K562 (cell line): ENCODE measurements around the gene ATP1A2. TPM values are rescaled to one million over a fixed set of nuclear protein-coding genes. Genes with fewer than 3 reads are reported as not detected.

Experiments
- ATAC-seq: fragments of 200-7000 bp; cut with Tn5 transposase; 3 replicates; pipeline ENCODE4 v1.9.1; 2020; ENCODE audit warnings: moderate library complexity
- BruUV-seq: library from RNA; stranded (reverse); fragments of 400-500 nt; replicated peaks from 2 replicates; lab custom pipeline; 2021; lab: Mats Ljungman, UMichigan
- CTCF ChIA-PET: fragments of 300-600 bp; formaldehyde crosslinking; extraction: SDS; loops from one replicate; lab custom pipeline; 2021; ENCODE audit warnings: low intra/inter-chr PET ratio; lab: Yijun Ruan, JAX
- POLR2A ChIA-PET: fragments of 300-600, 350-650 bp; sonication (Branson Sonifier 250); formaldehyde crosslinking; extraction: SDS; loops from one replicate; lab custom pipeline; 2021; ENCODE audit warnings: antibody characterized with exemption, inconsistent platforms; lab: Yijun Ruan, JAX
- DNase-seq, 4 experiments: peaks; one replicate each; pipeline versions ENCODE4 v3.0.0 to v3.0.0-alpha.2; 2011 to 2018; ENCODE audit warnings: low spot score in 3 of 4, mixed read lengths in 3 of 4; ENCODE audit errors: extremely low read depth in 1 of 4
- FAIRE-seq: peaks from 2 replicates; lab custom pipeline; 2011; peaks lifted over from hg19 to GRCh38; lab: Jason Lieb, UNC
- H2AFZ ChIP-seq: 2 replicates; pipeline ENCODE4 v1.6.0; 2011; ENCODE audit warnings: low read depth, low read length, control low read depth, inconsistent platforms
- H3K27ac ChIP-seq: fragments of 200-600 bp; 3 replicates; pipeline ENCODE4 v1.8.0; 2011; ENCODE audit warnings: low read depth, mild to moderate bottlenecking, control low read depth, inconsistent platforms, low read length, moderate library complexity, mixed read lengths; ENCODE audit errors: extremely low read depth
- H3K27me3 ChIP-seq, 2 experiments: fragments of 300-600 bp in 1 of 2; 2 replicates in 1 of 2; 3 replicates in 1 of 2; pipeline versions ENCODE4 v1.6.0 to v1.8.0; 2011; ENCODE audit warnings: inconsistent platforms in 2 of 2, low read length in 2 of 2, mild to moderate bottlenecking in 1 of 2, mixed read lengths in 1 of 2, moderate library complexity in 1 of 2; ENCODE audit not compliant: control insufficient read depth in 2 of 2, insufficient read depth in 2 of 2
- H3K36me3 ChIP-seq: fragments of 300-600 bp; 3 replicates; pipeline ENCODE4 v1.8.0; 2011; ENCODE audit warnings: mild to moderate bottlenecking, low read length, inconsistent platforms; ENCODE audit not compliant: control insufficient read depth, insufficient read depth
- H3K4me1 ChIP-seq, 2 experiments: fragments of 200-600 bp in 1 of 2; replicated peaks in 1 of 2; 2 replicates in 1 of 2; 3 replicates in 1 of 2; pipeline versions ENCODE4 v1.5.1 to v1.8.0; 2011; ENCODE audit warnings: inconsistent platforms in 2 of 2, low read length in 2 of 2, mild to moderate bottlenecking in 1 of 2, mixed read lengths in 1 of 2, moderate library complexity in 1 of 2; ENCODE audit not compliant: control insufficient read depth in 2 of 2, insufficient read depth in 2 of 2
- H3K4me2 ChIP-seq: 2 replicates; pipeline ENCODE4 v1.6.1; 2011; ENCODE audit warnings: low read length, control low read depth, inconsistent platforms, mixed read lengths; ENCODE audit not compliant: insufficient read depth
- H3K4me3 ChIP-seq: fragments of 200-600 bp; sonication (generic), shearing (Covaris generic); 2 replicates; pipeline ENCODE4 v1.5.1; 2016; ENCODE audit warnings: control low read depth, inconsistent platforms
- H3K79me2 ChIP-seq: fragments of 200-600 bp; 3 replicates; pipeline ENCODE4 v1.8.0; 2011; ENCODE audit warnings: low read length, inconsistent platforms; ENCODE audit not compliant: control insufficient read depth, insufficient read depth
- H3K9ac ChIP-seq, 2 experiments: 2 replicates each; pipeline versions ENCODE4 v1.6.0 to v1.6.1; 2011; ENCODE audit warnings: low read depth in 2 of 2, low read length in 2 of 2, control low read depth in 1 of 2, inconsistent platforms in 1 of 2, mild to moderate bottlenecking in 1 of 2, mixed read lengths in 1 of 2; ENCODE audit not compliant: insufficient read depth in 1 of 2
- H3K9me1 ChIP-seq: one replicate; pipeline ENCODE4 v1.6.0; 2011; ENCODE audit warnings: inconsistent platforms, mild to moderate bottlenecking, low read length, moderate library complexity; ENCODE audit not compliant: control insufficient read depth, insufficient read depth
- H3K9me3 ChIP-seq: replicated peaks from 2 replicates; pipeline ENCODE4 v1.5.1; 2011; ENCODE audit warnings: low read depth, low read length, inconsistent platforms; ENCODE audit not compliant: control insufficient read depth, insufficient read depth
- H4K20me1 ChIP-seq: replicated peaks from 2 replicates; pipeline ENCODE4 v1.6.1; 2011; ENCODE audit warnings: low read length, inconsistent platforms, mixed read lengths; ENCODE audit not compliant: control insufficient read depth, insufficient read depth
- DDX20 ChIP-seq: fragments of 450-650 bp; IDR thresholded peaks from 2 replicates; pipeline ENCODE4 v1.6.1; 2016; ENCODE audit warnings: missing genetic modification characterization, low read depth, mild to moderate bottlenecking, missing compliant biosample characterization, moderate library complexity
- DMBX1 ChIP-seq: fragments of 250-450 bp; sonication (Bioruptor Pico); IDR thresholded peaks from 2 replicates; pipeline ENCODE4 v1.8.0; 2022; ENCODE audit warnings: inconsistent platforms, mild to moderate bottlenecking, moderate library complexity, borderline replicate concordance
- HNRNPLL ChIP-seq: fragments of 200-400 bp; formaldehyde crosslinking; IDR thresholded peaks from 2 replicates; pipeline ENCODE4 v1.6.1; 2017; ENCODE audit warnings: low read length, low read depth, mild to moderate bottlenecking; ENCODE audit not compliant: poor library complexity, severe bottlenecking
- NCOA6 ChIP-seq: fragments of 450-650 bp; IDR thresholded peaks from 2 replicates; pipeline ENCODE4 v1.6.1; 2017; ENCODE audit warnings: mild to moderate bottlenecking
- NR1H2 ChIP-seq: sonication (generic); formaldehyde crosslinking; IDR thresholded peaks from 2 replicates; pipeline ENCODE4 v1.4.0; 2020; ENCODE audit warnings: mild to moderate bottlenecking, missing genetic modification reagents
- PHF20 ChIP-seq: fragments of 450-650 bp; IDR thresholded peaks from 2 replicates; pipeline ENCODE4 v1.6.1; 2018; ENCODE audit not compliant: partially characterized antibody
- POLR2H ChIP-seq: IDR thresholded peaks from 2 replicates; pipeline ENCODE4 v1.6.1; 2016; ENCODE audit warnings: missing genetic modification characterization, low read depth, mild to moderate bottlenecking, control low read depth, missing compliant biosample characterization, moderate library complexity
- RNF219 ChIP-seq: fragments of 250-450 bp; sonication (Bioruptor Pico); IDR thresholded peaks from 2 replicates; pipeline ENCODE4 v1.5.0; 2022; ENCODE audit warnings: mild to moderate bottlenecking
- SP1 ChIP-seq: sonication (generic); formaldehyde crosslinking; IDR thresholded peaks from 2 replicates; pipeline ENCODE4 v1.8.1; 2022; ENCODE audit warnings: mild to moderate bottlenecking, missing genetic modification reagents
- TAF15 ChIP-seq: fragments of 200-400 bp; formaldehyde crosslinking; IDR thresholded peaks from 2 replicates; pipeline ENCODE4 v1.6.1; 2017; ENCODE audit warnings: mild to moderate bottlenecking, low read depth, low read length, moderate library complexity
- TRIM25 ChIP-seq: fragments of 450-650 bp; IDR thresholded peaks from 2 replicates; pipeline ENCODE4 v1.7.0; 2016; ENCODE audit warnings: borderline replicate concordance
- ZBTB12 ChIP-seq: fragments of 250-450 bp; sonication (Bioruptor Pico); IDR thresholded peaks from 2 replicates; pipeline ENCODE4 v1.4.0; 2020
- ZBTB17 ChIP-seq: fragments of 450-650 bp; formaldehyde crosslinking; IDR thresholded peaks from 2 replicates; pipeline ENCODE4 v1.4.0; 2020; ENCODE audit warnings: mild to moderate bottlenecking
- ZEB2 ChIP-seq: fragments of 450-650 bp; IDR thresholded peaks from 2 replicates; pipeline ENCODE4 v1.6.1; 2016
- ZNF436 ChIP-seq: fragments of 250-450, 450-650 bp; sonication (Bioruptor Pico); formaldehyde crosslinking; IDR thresholded peaks from 2 replicates; pipeline ENCODE4 v1.7.0; 2020; ENCODE audit warnings: mild to moderate bottlenecking
- ZNF586 ChIP-seq: fragments of 450-650 bp; formaldehyde crosslinking; conservative IDR thresholded peaks from 2 replicates; pipeline ENCODE4 v1.4.0; 2020; ENCODE audit warnings: mild to moderate bottlenecking, moderate library complexity
- ZNF778 ChIP-seq: fragments of 450-650 bp; formaldehyde crosslinking; IDR thresholded peaks from 2 replicates; pipeline ENCODE4 v1.4.0; 2020; ENCODE audit warnings: mild to moderate bottlenecking, moderate library complexity
- ZNF79 ChIP-seq: fragments of 250-450 bp; sonication (Bioruptor Pico); IDR thresholded peaks from 2 replicates; pipeline ENCODE4 v1.4.0; 2020; ENCODE audit warnings: low read depth, mild to moderate bottlenecking, moderate library complexity
- WGBS: fragments of 100-300 bp; shearing (Covaris generic); methylation state at CpG from one replicate; pipeline ENCODE4 v1.1.6; 2016; ENCODE audit warnings: low coverage, mixed read lengths; ENCODE audit not compliant: insufficient coverage; ENCODE audit errors: missing lambda C conversion rate; 5-methylcytosine and 5-hydroxymethylcytosine counted together
- in situ Hi-C: fragments of 300-500 bp; cut with MboI; formaldehyde crosslinking; loops from 4 replicates; pipeline ENCODE4 v1.15.0; 2018; ENCODE audit warnings: inconsistent platforms, mixed read lengths
- intact Hi-C: fragments of 100-400 bp; cut with micrococcal nuclease; formaldehyde crosslinking; loops from 2 replicates; pipeline ENCODE4 v1.14.2; 2022
- polyA plus RNA-seq, 8 experiments: library from polyadenylated mRNA; depleted of rRNA in 4 of 8; stranded (reverse) in 5 of 8; unstranded in 3 of 8; fragments of >200 nt; fragmentation: Nextera tagmentation in 2 of 8; fragmentation: Illumina TruSeq in 1 of 8; extraction: Ambion mirVana in 2 of 8; extraction: Trizol in 1 of 8; gene quantifications; 2 replicates each; pipeline versions ENCODE4 v1.2.1 to v1.2.3, GENCODE V29; 2011 to 2014; ENCODE audit warnings: inconsistent platforms in 1 of 8, missing spikeins in 1 of 8
- total RNA-seq, 7 experiments: library from RNA; depleted of rRNA in 6 of 7; stranded (reverse); fragments of >200 nt in 6 of 7; fragmentation: Illumina TruSeq in 2 of 7; extraction: Trizol in 2 of 7; gene quantifications; 2 replicates each; pipeline versions ENCODE4 v1.2.1 to v1.2.3, GENCODE V29; 2011 to 2021; ENCODE audit warnings: low replicate concordance in 1 of 7

Gene ATP1A2
- total and polyA plus RNA-seq, 9 of the 15 experiments (the other 6 are each of a cell fraction or from before 2014, with no cell fraction given): 0.04 to 0.11 (median 0.09) TPM; not detected in 6

- no peak for TF ChIP-seq RNF219 (CRISPR knock-in tag)
- TF ChIP-seq ZBTB17: no peak
- no peak for TF ChIP-seq POLR2H (tag)
- no peak for TF ChIP-seq DDX20 (tag)
- TF ChIP-seq SP1: no peak
- no peak for TF ChIP-seq ZBTB12 (CRISPR knock-in tag)
Observed at GRCh38 chr1:160074865-160075264, 40.7 kb upstream of the ATP1A2 start (continued).

GRCh38 chr1:160075836-160076235 is 39.7 kb upstream of the ATP1A2 start:
- ATAC-seq: no peak
- Histone ChIP-seq H3K36me3 (no peaks in the 10 kb centered on the region), H3K9ac (no peak overlapping the region), H3K9me3 (no peaks in the 10 kb centered on the region), H3K4me1 (no peaks in the 10 kb centered on the region), H3K4me2 (no peak overlapping the region), H3K27ac (no peak overlapping the region), H3K27me3 (peaks cover 12 to 31% of the 10 kb centered on the region in 2 experiments; a peak in 4 of 5 replicates), H2AFZ (no peak overlapping the region), H3K9me1 (no peaks in the 10 kb centered on the region), H3K79me2 (no peaks in the 10 kb centered on the region), H3K4me3 (no peak overlapping the region), H4K20me1 (no peaks in the 10 kb centered on the region)
- 5% methylated on average over 2 of the region's 2 CpGs for WGBS
- DNase-seq: no peak
- CTCF ChIA-PET: no interaction called here
- BruUV-seq: no TSS peak
- in situ Hi-C loops (no loop called here), intact Hi-C loops (no loop called here)
- FAIRE-seq: no peak
- POLR2A ChIA-PET: no interaction called here
- no peak for TF ChIP-seq ZNF778 (CRISPR knock-in tag)
- TF ChIP-seq HNRNPLL: no peak
- no peak for TF ChIP-seq PHF20
- no peak for TF ChIP-seq ZNF79 (CRISPR knock-in tag)
- TF ChIP-seq NCOA6: no peak
- TF ChIP-seq ZNF436 (CRISPR knock-in tag): no peak
- TF ChIP-seq DMBX1: no peak
- no peak for TF ChIP-seq NR1H2 (CRISPR knock-in tag)
- no peak for TF ChIP-seq ZNF586 (CRISPR knock-in tag)
- TF ChIP-seq TAF15: no peak
- TF ChIP-seq TRIM25: no peak
- TF ChIP-seq ZEB2: no peak
